GM12875 (cell line): ENCODE measurements around the gene LDLRAD3.

Experiments
- H3K4me3 ChIP-seq: one replicate; pipeline ENCODE4 v1.5.1; 2011; ENCODE audit warnings: low read depth, low read length, control low read depth
- TF ChIP-seq, protein P1 (sequence below): IDR thresholded peaks from 2 replicates; pipeline ENCODE4 v1.5.1; 2011; ENCODE audit warnings: low read depth, mild to moderate bottlenecking, control low read depth, inconsistent platforms, low read length, moderate library complexity, borderline replicate concordance; ENCODE audit not compliant: insufficient read depth

LDLRAD3 gene

GRCh38 chr11:36079878-36080675 is 136.2 kb downstream of the LDLRAD3 start:
- TF ChIP-seq, protein P1, sequence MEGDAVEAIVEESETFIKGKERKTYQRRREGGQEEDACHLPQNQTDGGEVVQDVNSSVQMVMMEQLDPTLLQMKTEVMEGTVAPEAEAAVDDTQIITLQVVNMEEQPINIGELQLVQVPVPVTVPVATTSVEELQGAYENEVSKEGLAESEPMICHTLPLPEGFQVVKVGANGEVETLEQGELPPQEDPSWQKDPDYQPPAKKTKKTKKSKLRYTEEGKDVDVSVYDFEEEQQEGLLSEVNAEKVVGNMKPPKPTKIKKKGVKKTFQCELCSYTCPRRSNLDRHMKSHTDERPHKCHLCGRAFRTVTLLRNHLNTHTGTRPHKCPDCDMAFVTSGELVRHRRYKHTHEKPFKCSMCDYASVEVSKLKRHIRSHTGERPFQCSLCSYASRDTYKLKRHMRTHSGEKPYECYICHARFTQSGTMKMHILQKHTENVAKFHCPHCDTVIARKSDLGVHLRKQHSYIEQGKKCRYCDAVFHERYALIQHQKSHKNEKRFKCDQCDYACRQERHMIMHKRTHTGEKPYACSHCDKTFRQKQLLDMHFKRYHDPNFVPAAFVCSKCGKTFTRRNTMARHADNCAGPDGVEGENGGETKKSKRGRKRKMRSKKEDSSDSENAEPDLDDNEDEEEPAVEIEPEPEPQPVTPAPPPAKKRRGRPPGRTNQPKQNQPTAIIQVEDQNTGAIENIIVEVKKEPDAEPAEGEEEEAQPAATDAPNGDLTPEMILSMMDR, result no peak
- no peak overlapping the region for H3K4me3 ChIP-seq

DNA sequence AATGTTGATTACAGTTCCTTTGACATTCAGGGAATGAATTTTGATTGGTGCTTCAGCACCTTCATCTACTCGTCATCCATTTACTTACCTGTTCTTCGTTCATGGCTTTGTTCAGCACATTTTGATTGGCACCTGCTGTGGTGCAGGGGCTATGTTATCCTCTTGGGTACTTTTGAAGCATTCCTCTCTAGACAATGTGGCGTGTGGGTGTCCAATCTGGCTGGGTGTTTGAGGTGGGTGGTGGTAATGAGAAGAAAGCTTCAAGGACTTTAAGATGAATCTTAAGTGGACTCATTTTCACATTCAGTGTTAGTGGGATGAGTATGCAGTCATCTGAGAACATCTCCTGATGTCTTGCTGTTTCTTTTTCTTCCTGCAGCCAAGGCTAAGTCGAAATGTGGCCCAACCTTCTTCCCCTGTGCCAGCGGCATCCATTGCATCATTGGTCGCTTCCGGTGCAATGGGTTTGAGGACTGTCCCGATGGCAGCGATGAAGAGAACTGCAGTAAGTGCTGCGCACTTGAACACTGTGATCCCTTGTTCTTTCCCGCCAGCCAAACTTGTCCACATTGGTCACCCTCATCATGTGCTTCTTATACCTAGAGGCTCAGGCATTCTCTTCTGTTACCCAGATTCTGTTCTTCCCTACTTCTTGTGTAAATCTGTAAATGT is 137.5 kb downstream of the LDLRAD3 start:
- TF ChIP-seq, protein P1, result no peak
- H3K4me3 ChIP-seq, result no peak overlapping the region

- TF ChIP-seq, protein P1, result no peak
- H3K4me3 ChIP-seq, result no peak overlapping the region
Observed at GRCh38 chr11:36086366-36086765, 142.5 kb downstream of the LDLRAD3 start.

DNA sequence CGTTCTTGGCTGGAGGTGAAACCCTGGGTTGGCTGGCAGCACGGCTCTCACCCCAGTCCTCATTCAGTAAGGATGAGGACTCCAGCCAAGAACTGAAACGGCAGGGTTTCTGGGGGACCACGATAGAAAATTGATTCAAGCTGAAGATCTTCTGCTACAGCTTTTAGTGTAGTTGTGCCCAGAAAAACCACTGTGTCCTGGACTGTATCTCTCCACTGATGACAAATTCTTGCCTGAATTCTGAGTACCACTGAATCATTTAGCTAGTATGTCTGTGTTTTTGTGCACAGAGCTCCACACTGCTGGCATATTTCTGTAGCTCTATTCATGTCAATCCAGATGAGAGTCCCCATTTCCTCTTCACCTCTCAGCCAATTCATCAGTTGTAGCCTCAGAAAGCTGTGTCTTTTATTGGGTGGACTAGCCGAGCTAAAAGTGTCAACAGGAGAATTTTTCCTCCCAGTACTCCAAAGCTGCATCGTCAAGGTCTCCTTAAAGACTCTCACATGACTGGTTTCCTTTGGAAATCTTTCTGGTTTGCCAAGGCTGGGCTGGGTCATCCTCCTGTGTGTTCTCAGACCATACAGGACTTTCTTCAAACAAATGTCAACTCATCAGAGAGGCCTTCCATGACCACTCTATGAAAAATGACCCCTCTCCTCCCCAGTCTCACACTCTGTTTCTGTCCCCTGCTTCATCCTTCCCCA is 144.6 kb downstream of the LDLRAD3 start:
- TF ChIP-seq, protein P1, result no peak
- H3K4me3 ChIP-seq, result no peak overlapping the region

GRCh38 chr11:36089920-36090319 is 146.1 kb downstream of the LDLRAD3 start:
- H3K4me3 ChIP-seq, result no peak overlapping the region
- TF ChIP-seq, protein P1, result no peak

- TF ChIP-seq, protein P1, result no peak
- no peak overlapping the region for H3K4me3 ChIP-seq
Observed at GRCh38 chr11:36090356-36091109, 146.7 kb downstream of the LDLRAD3 start.
